ENCODE results near the gene KCNK3.

KCNK3 gene

DNA sequence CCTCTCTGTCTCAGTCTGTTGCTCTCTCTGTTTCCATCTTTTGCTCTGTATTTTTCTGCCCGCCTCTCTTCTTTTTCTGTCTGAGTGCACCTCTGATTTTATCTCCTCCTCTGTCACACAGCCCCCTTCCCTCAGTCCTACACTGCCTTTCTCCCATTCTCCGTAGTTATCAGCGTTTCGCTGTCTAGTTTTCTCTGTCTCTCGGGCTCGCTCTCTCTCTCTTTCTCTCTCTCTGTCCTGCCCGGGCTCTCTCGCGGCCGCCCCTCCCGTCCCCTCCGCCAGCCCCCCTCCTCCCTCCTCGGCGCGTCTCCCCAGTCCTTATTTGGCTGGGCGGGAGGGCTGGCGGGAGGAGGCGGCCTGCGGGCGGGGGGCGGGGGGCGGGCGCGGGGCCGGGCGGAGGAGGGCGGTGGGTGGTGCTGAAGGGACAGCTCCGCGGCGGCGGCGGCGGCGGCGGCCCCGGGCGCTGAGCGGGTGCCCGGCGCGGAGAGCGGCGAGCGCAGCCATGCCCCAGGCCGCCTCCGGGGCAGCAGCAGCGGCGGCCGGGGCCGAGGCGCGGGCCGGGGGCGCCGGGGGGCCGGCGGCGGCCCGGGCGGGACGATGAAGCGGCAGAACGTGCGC, at the start of gene KCNK3:
KCNK3 (plus strand) TSS at position 444 of the 618 bp plus-strand sequence; CDS start at position 598, 154 bp downstream.
- TF ChIP-seq, protein P1, sequence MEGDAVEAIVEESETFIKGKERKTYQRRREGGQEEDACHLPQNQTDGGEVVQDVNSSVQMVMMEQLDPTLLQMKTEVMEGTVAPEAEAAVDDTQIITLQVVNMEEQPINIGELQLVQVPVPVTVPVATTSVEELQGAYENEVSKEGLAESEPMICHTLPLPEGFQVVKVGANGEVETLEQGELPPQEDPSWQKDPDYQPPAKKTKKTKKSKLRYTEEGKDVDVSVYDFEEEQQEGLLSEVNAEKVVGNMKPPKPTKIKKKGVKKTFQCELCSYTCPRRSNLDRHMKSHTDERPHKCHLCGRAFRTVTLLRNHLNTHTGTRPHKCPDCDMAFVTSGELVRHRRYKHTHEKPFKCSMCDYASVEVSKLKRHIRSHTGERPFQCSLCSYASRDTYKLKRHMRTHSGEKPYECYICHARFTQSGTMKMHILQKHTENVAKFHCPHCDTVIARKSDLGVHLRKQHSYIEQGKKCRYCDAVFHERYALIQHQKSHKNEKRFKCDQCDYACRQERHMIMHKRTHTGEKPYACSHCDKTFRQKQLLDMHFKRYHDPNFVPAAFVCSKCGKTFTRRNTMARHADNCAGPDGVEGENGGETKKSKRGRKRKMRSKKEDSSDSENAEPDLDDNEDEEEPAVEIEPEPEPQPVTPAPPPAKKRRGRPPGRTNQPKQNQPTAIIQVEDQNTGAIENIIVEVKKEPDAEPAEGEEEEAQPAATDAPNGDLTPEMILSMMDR (IDR thresholded peaks at IDR 0.05; ENCODE audit: low read length, missing control alignments), result no peak
- no peak within 1 kb of the TSS for H3K4me3 ChIP-seq (replicated peaks; ENCODE audit: low read depth, low read length)
- DNase-seq (ENCODE audit: low read depth), result peak; percentile 29

DNA sequence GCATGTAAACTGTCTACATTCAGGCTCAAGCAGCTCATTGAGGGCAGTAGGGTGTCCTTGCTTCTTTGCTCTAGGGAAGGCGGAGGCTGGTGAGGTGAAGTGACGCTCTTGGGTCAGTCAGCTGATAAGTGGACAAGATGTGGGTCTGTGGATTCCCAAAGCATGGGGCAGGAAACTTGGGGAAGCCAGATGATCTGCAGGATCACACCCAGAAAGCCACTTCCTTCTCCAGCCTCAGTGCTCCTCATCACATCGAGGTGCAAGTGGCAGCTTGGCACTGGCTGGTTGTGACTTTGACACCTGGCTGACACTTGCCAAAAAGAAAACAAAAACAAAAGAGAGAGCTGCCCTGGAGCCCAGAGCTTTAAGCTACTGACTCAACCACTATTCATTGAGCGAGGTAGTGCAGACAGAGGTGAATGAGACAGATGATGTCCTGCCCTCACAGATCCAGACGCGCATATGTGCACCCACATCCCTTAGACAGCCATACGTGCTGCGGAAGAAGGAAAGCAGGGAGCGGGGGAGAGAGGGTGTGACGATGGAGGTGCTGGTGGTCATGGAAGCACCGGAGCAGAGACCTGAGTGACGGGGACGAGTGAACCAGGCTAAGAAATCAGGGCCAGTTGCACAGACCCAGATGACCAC, 48.2 kb upstream of the KCNK3 start:
- no peak for DNase-seq (ENCODE audit: low read depth)
- TF ChIP-seq, protein P1 (IDR thresholded peaks at IDR 0.05; ENCODE audit: low read length, missing control alignments), result no peak
- no peak overlapping the region for H3K4me3 ChIP-seq (replicated peaks; ENCODE audit: low read depth, low read length)

DNA sequence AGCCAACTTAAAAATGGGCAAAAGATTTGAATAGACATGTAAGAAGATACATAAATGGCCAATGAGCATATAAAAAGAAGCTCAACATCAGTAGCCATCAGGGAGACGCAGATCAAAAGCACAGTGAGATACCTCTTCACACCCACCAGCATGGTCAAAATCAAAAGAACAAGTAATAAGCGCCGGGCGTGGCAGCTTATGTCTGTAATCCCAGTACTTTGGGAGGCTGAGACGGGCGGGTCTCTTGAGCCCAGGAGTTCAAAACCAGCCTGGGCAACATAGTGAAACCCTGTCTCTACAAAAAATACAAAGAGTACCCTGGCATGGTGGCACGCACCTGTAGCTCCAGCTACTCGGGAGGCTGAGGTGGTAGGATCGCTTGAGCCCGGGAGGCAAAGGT, 46.8 kb upstream of the KCNK3 start:
- H3K4me3 ChIP-seq (replicated peaks; ENCODE audit: low read depth, low read length), result no peak overlapping the region
- TF ChIP-seq, protein P1 (IDR thresholded peaks at IDR 0.05; ENCODE audit: low read length, missing control alignments), result no peak
- DNase-seq (ENCODE audit: low read depth), result no peak

DNA sequence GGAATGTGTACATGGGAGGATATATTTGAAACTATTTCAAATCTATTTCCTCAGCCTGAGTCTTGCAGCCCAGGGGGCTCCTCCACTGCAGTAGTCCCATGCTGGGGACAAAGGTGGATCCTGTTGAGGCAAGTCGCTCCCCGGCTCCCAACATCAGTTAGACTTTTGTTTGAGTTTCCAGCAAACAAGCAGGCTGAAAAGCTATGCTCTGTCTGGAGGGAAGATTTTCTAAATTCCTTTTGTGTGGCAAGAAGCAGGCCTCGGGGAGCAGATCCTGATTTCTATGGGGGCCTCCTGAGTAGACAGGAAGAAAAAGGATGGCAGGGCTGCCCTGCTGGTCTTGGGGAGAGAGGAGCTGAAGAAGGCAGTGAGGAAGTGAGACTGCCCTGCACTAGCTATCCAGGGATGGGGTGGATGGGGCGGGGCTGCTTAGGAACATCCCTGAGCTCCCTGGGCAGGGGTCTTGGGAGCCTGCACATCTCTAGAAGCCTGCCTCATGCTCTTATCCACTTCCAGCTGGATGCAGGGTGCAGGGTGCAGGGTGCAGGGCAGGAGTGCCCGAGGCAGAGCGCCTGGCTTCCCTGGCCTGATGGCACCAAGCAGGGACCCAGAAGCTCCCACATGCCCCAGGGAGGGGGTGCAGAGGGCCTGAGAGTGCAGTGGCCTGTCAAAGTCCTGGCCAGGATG, 45.4 kb upstream of the KCNK3 start:
- DNase-seq (ENCODE audit: low read depth), result no peak
- TF ChIP-seq, protein P1 (IDR thresholded peaks at IDR 0.05; ENCODE audit: low read length, missing control alignments), result no peak
- no peak overlapping the region for H3K4me3 ChIP-seq (replicated peaks; ENCODE audit: low read depth, low read length)

DNA sequence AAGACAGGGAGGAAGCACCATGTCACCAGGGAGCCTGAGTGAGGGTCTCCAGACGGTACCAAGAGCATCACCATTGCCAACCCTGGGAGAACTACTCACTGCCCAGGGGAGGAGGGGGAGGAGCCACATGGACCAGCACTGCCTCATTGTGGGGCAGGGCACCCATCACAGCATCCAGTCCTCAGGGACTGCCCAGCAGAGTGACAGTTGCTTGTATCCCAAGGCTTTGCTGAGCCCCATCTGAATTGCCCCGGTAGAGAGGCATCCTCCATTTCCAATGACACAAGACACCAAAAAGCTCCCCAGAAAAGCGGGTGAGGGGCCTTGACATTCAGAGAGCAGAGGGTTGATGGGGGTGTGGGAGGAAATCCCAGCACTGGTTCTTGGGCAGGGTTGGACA, 44.5 kb upstream of the KCNK3 start:
- DNase-seq (ENCODE audit: low read depth), result no peak
- no peak overlapping the region for H3K4me3 ChIP-seq (replicated peaks; ENCODE audit: low read depth, low read length)
- TF ChIP-seq, protein P1 (IDR thresholded peaks at IDR 0.05; ENCODE audit: low read length, missing control alignments), result no peak

DNA sequence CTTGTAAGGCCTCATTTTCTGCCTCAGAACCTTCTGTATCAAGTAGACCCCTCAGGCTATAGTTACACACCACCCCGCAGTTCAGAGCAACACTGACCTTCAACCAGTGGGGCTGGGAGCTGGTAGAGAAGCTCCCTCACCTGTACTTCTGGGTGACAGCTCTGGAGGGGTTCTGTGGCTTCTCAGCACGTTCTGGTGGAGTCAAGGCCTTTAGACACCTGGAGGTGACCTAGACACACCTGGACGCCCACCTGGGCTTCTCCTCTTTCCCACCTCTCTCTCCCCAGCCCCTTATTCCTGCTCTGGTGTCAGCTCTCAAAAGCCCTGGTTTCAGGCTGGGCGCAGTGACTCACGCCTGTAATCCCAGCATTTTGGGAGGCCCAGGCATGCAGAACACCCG, 44.0 kb upstream of the KCNK3 start:
- TF ChIP-seq, protein P1 (IDR thresholded peaks at IDR 0.05; ENCODE audit: low read length, missing control alignments), result no peak
- no peak for DNase-seq (ENCODE audit: low read depth)
- H3K4me3 ChIP-seq (replicated peaks; ENCODE audit: low read depth, low read length), result no peak overlapping the region
